Stomach (tissue), 4 donors: ENCODE measurements around the gene BCL2.

Experiments
- CTCF ChIP-seq, 7 experiments: fragments of 450-650 bp in 4 of 7; fragments of 200-600 bp in 3 of 7; sonication (generic) in 3 of 7; IDR thresholded peaks; one replicate each; pipeline ENCODE4 v1.5.1; 2016 to 2019; ENCODE audit warnings: antibody characterized with exemption in 7 of 7, control low read depth in 2 of 7, mild to moderate bottlenecking in 1 of 7
- EP300 ChIP-seq: sonication (generic); formaldehyde crosslinking; IDR thresholded peaks from one replicate; pipeline ENCODE4 v1.6.1; 2017; ENCODE audit warnings: antibody characterized with exemption

GRCh38 chr18:63257453-63257852 lies 62.1 kb downstream of the BCL2 start:
- no peak for TF ChIP-seq CTCF (IDR thresholded peaks at IDR 0.05)
- no peak for TF ChIP-seq EP300
